Mesodermal cell (in vitro differentiated cells): ENCODE results near the gene CLDND2.

Experiments
- H3K27ac ChIP-seq: 2 replicates; pipeline ENCODE4 v1.7.0; 2013; ENCODE audit warnings: mild to moderate bottlenecking, low read depth, low read length, moderate library complexity; ENCODE audit not compliant: severe bottlenecking
- H3K36me3 ChIP-seq: 2 replicates; pipeline ENCODE4 v1.7.1; 2013; ENCODE audit warnings: mild to moderate bottlenecking, low read length, moderate library complexity; ENCODE audit not compliant: control insufficient read depth, insufficient read depth
- H3K4me1 ChIP-seq: one replicate; pipeline ENCODE4 v1.7.1; 2013; ENCODE audit warnings: mild to moderate bottlenecking, low read length; ENCODE audit not compliant: insufficient read depth, control insufficient read depth, poor library complexity, severe bottlenecking
- H3K4me3 ChIP-seq: 2 replicates; pipeline ENCODE4 v1.7.0; 2013; ENCODE audit warnings: low read length, control low read depth, mild to moderate bottlenecking; ENCODE audit not compliant: insufficient read depth, poor library complexity, severe bottlenecking; ENCODE audit errors: extremely low read depth
- H3K9me3 ChIP-seq: 2 replicates; pipeline ENCODE4 v1.7.1; 2013; ENCODE audit warnings: mild to moderate bottlenecking, low read length, moderate library complexity; ENCODE audit not compliant: control insufficient read depth
- WGBS, 2 experiments: methylation state at CpG; one replicate each; pipeline ENCODE4 v1.1.5; 2013; ENCODE audit warnings: missing lambda C conversion rate in 2 of 2; ENCODE audit not compliant: insufficient coverage in 2 of 2; 5-methylcytosine and 5-hydroxymethylcytosine counted together

The CLDND2 gene

DNA sequence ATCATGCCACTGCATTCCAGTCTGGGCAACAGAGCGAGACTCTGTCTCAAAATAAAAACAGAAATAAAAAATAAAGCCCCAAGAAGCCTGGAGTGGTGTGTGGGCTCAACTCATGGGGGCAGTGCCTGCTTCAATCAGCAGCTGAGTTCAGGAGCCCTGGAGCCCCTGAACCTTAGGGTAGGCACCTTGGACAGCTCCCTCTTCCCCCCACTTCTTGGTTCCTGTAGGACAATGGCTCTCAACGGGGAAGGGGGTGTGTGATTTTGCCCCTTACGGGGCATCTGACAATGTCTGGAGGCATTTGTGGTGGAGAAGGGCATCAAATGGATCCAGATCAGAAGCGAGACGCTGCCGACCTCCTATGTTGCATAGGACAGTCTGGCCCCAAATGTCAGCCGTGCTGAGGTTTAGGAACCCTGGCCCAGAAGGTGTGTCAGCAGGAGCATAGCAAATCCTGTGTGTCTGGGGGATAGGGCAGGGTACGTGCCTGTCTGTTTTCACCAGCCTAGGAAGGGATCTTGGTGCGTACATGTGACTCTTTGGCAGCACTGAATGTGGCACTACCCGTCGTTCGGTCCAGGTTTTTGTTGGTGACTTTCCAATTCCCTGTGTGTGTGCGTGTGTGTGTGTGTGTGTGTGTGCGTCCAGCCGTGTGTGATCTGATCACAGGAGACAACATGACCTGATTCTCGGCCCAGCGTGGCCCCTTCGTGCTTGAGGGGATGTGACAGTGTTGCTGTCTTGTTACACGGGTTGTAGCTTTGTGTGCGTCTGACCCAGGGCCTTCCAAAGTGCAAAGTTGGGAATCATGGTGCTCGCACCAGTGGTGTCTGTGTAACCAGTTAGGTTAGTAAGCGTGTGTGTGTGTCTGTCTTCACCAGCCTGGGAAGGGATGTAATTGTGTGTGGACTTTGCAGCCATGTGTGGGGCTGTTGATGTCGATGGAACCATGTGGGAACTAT is 49.8 kb downstream of the CLDND2 start:
- Histone ChIP-seq H3K9me3 (no peaks in the 10 kb centered on the region), H3K27ac (no peak overlapping the region), H3K4me3 (no peak overlapping the region), H3K36me3 (no peaks in the 10 kb centered on the region), H3K4me1 (no peaks in the 10 kb centered on the region)
- WGBS, 2 experiments, result 83 to 87% methylated on average over 16 to 19 of the region's 23 CpGs

DNA sequence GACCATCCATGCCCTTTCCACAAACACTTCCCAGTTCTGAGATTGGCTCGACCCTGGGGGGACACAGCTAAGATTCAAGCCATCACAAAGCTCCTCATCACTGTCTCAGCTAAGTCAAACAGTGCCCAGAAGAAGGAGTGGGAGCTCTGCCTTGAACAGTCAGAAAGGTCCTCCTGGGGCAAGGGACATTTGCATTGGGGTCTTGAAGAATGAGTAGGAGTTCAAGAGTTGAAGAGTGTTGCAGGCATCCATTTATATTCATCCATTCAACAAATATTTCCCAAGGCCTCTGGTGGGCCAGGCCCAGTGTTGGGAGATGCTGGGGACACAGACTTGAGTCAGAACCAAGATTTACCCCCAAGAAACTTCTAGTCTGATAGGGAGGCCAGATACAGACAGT is 50.8 kb downstream of the CLDND2 start:
- no peaks in the 10 kb centered on the region for H3K36me3 ChIP-seq
- H3K4me3 ChIP-seq, result no peak overlapping the region
- no peaks in the 10 kb centered on the region for H3K4me1 ChIP-seq
- no CpG with 5 or more reads among the region's 1 CpG for WGBS, 2 experiments
- no peak overlapping the region for H3K27ac ChIP-seq
- no peaks in the 10 kb centered on the region for H3K9me3 ChIP-seq

DNA sequence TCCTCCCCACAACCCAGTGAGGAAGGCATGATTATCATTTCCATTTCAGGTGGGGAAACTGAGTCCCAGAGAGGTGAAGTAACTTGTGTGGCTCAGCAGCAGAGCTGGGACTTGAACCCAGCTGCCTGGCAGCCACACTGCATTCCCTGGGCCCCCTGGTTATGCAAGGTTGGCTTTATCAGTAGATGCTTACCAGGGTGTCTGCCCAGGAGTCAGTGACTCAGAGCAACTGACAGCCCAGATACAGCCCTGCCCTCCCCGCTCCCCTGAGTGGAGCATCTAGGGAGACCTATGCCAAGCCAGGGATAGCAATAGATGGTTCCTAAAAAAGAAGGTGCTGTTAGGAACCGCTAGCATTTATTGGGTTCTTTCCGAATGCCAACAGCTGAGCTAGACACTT is 51.4 kb downstream of the CLDND2 start:
- Histone ChIP-seq H3K36me3 (no peaks in the 10 kb centered on the region), H3K9me3 (no peaks in the 10 kb centered on the region), H3K4me3 (no peak overlapping the region), H3K27ac (no peak overlapping the region), H3K4me1 (no peaks in the 10 kb centered on the region)
- 89 to 97% methylated on average over 3 of the region's 3 CpGs for whole genome bisulfite sequencing, 2 experiments
